ENCODE results near the gene PARD3.
"Not testable (repeated sequence)": the region's sequence is repeated elsewhere in the genome, so short reads cannot be mapped to it uniquely, and the experiment has no call there.

Gene PARD3

GRCh38 chr10:34405611-34406462 is 409.3 kb downstream of the PARD3 start:
- no peak for DNase-seq

- no peak for DNase-seq
Measured at GRCh38 chr10:34403512-34403911, 411.6 kb downstream of the PARD3 start.

GRCh38 chr10:34400075-34400474 is 415.0 kb downstream of the PARD3 start:
- DNase-seq, result no peak

- DNase-seq, result no peak
Measured at GRCh38 chr10:34399013-34399412, 416.1 kb downstream of the PARD3 start.

GRCh38 chr10:34397324-34397723 is 417.8 kb downstream of the PARD3 start:
- DNase-seq, result no peak

GRCh38 chr10:34396663-34397062 is 418.4 kb downstream of the PARD3 start:
- DNase-seq, result no peak

- DNase-seq, result no peak
Measured at GRCh38 chr10:34392641-34393170, 422.4 kb downstream of the PARD3 start.

GRCh38 chr10:34391168-34391567 is 423.9 kb downstream of the PARD3 start:
- DNase-seq, result not testable (repeated sequence)

GRCh38 chr10:34389801-34390200 is 425.3 kb downstream of the PARD3 start:
- DNase-seq, result no peak

- DNase-seq, result no peak
Measured at GRCh38 chr10:34386921-34387320, 428.2 kb downstream of the PARD3 start.

GRCh38 chr10:34384372-34384771 is 430.7 kb downstream of the PARD3 start:
- no peak for DNase-seq

- DNase-seq, result no peak
Measured at GRCh38 chr10:34382626-34383025, 432.5 kb downstream of the PARD3 start.

- DNase-seq, result no peak
Measured at GRCh38 chr10:34380856-34381255, 434.2 kb downstream of the PARD3 start.

GRCh38 chr10:34378297-34378696 is 436.8 kb downstream of the PARD3 start:
- DNase-seq, result no peak

- DNase-seq, result no peak
Measured at GRCh38 chr10:34377833-34378232, 437.3 kb downstream of the PARD3 start.

- no peak for DNase-seq
Measured at GRCh38 chr10:34374356-34375045, 440.6 kb downstream of the PARD3 start.

- no peak for DNase-seq
Measured at GRCh38 chr10:34373211-34373610, 441.9 kb downstream of the PARD3 start.

- no peak for DNase-seq
Measured at GRCh38 chr10:34372509-34372908, 442.6 kb downstream of the PARD3 start.

GRCh38 chr10:34370126-34370525 is 445.0 kb downstream of the PARD3 start:
- DNase-seq, result no peak

GRCh38 chr10:34369120-34369519 is 446.0 kb downstream of the PARD3 start:
- no peak for DNase-seq

GRCh38 chr10:34364253-34365037 is 450.7 kb downstream of the PARD3 start:
- no peak for DNase-seq

- DNase-seq, result no peak
Measured at GRCh38 chr10:34360984-34361383, 454.1 kb downstream of the PARD3 start.

- no peak for DNase-seq
Measured at GRCh38 chr10:34359435-34359813, 455.7 kb downstream of the PARD3 start.
